ENCODE data around the gene PRPF6.

PRPF6 gene

GRCh38 chr20:64022671-64023360, 41.9 kb downstream of the PRPF6 start:
- no peak for TF ChIP-seq CTCF (IDR thresholded peaks at IDR 0.05; ENCODE audit: insufficient read depth, low read depth, low read length, missing control alignments)
- no peak for DNase-seq (ENCODE audit: low read depth)
- no peak overlapping the region for H3K4me3 ChIP-seq (ENCODE audit: low read length)

DNA sequence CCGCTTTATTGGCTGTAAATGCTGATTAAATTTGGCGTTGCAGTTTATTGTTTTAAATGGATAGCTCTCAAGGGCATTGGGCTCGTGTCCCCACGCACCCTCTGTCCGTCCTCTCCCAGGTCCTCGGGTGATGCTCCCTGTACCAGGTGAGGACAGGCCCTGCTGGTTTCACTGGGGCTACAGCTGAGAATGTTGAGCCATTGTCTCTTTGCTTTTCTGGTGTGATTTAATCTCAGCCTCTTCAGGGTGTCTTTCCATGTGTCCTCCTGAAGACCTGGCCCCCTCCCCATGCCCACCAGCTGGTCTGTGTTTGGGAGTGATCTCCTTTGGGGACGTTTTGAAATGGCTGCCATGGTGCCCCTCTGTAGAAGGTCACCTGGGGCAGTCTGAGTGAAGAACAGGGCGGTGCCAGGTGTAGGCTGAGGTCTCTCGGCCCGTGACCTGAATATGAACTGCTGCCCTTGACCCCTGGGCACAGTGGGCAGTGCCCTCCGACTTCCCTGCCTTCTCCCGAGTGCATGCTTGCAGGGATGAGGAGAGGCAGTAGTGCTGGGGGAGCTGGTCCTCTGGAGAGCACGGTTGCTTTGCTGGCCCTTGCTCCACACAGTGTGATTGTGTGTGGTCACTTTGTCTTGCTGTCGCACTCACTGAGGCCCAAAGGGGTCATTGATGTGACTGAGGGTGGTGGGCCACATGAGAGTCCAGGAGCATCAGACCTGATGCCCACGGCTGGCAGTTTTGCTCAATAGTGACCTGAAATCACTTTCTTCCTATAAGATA, 42.6 kb downstream of the PRPF6 start:
- no peak for TF ChIP-seq CTCF (IDR thresholded peaks at IDR 0.05; ENCODE audit: insufficient read depth, low read depth, low read length, missing control alignments)
- no peak for DNase-seq (ENCODE audit: low read depth)

DNA sequence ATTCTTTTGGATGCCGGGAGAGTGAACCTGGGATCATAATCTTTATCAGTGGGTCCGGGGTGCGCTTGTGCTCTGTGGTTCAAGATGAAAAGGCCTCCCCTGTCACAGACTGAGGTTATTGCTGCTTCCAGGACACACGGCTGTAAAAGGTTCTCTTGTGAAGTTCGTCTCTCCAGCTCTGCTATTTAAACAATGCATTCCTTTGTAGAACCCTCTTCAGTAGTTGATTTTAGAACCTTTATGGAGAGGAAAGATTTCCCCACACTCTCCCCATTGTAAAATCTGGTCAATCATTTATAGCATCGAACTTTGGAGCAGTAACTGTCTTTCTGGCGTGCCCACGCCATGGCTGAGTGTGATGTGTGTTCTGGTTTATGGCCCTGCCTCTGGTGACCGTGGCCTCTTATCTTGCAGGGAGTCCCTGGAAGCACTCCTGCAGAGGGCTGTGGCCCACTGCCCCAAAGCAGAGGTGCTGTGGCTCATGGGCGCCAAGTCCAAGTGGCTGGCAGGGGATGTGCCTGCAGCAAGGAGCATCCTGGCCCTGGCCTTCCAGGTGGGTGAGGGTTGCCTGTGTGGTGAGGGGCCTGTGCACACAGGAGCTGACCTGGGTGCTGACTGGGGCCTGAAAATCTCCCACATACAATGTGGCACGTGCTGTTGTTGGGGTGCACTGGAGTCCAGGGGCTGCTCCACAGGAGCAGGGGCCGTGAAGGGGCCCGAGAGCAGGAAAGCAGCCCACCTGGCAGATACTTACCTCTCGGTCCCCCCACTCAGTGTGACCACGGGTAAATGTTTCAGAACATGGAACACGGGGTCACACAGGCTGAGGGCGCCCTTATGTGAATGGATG, 43.4 kb downstream of the PRPF6 start:
- TF ChIP-seq CTCF (IDR thresholded peaks at IDR 0.05; ENCODE audit: insufficient read depth, low read depth, low read length, missing control alignments) = no peak
- no peak overlapping the region for H3K4me3 ChIP-seq (ENCODE audit: low read length)
- DNase-seq (ENCODE audit: low read depth) = no peak

More for the DNA sequence above, 42.6 kb downstream of the PRPF6 start:
- no peak overlapping the region for H3K4me3 ChIP-seq (ENCODE audit: low read length)

GRCh38 chr20:64025101-64025825, 44.3 kb downstream of the PRPF6 start:
- no peak for DNase-seq (ENCODE audit: low read depth)
- TF ChIP-seq CTCF (IDR thresholded peaks at IDR 0.05; ENCODE audit: insufficient read depth, low read depth, low read length, missing control alignments) = no peak

DNA sequence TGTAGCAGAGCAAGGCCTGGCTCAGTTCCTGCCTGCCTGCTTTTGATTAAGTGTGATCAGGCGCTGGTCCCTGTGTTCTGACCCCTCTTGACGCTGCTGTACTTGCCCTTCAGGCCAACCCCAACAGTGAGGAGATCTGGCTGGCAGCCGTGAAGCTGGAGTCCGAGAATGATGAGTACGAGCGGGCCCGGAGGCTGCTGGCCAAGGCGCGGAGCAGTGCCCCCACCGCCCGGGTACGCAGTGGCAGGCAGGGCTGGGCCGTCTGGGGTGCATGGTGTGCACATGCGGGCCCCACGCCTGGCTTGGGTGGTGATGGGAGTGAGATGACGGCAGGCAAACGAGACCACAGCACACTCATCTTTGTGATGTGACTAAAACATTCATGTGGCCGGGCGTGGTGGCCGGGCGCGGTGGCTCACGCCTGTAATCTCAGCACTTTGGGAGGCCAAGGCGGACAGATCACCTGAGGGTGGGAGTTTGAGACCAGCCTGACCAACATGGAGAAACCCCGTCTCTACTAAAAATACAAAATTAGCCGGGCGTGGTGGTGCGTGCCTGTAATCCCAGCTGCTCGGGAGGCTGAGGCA, 45.0 kb downstream of the PRPF6 start:
- no peak for DNase-seq (ENCODE audit: low read depth)
- TF ChIP-seq CTCF (IDR thresholded peaks at IDR 0.05; ENCODE audit: insufficient read depth, low read depth, low read length, missing control alignments) = no peak
- H3K4me3 ChIP-seq (ENCODE audit: low read length) = no peak overlapping the region

More at GRCh38 chr20:64025101-64025825, 44.3 kb downstream of the PRPF6 start:
- no peak overlapping the region for H3K4me3 ChIP-seq (ENCODE audit: low read length)

Measured in epithelial cell of esophagus (primary cell).